NOMO-1 treated with dmso at 0.1 percent for 144 hours (cell line): Measurements from ENCODE around the gene TECPR1.

Experiments
- DNase-seq: peaks from one replicate; lab custom pipeline; 2025; ENCODE audit not compliant: unreplicated experiment; lab: John Stamatoyannopoulos, UW

TECPR1 gene

DNA sequence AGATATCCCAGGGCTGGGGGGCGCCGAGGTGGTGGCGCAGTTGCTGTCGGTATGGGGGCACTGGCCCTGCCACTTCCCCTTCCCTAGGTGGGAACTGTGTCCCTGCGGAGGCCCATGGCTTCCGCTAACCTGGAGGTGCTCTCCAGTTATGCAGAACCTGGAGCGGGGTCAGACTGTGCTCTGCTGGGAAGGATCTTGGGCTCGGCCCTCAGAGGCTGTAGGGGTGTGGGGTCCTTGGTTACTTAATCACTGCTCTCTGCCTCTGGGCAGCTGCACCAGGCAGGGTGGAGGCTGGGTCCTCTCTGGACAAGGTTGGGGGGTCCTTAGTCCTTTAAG is 31.8 kb upstream of the TECPR1 start:
- DNase-seq = no peak

- peak; percentile 97 for DNase-seq
These were observed 31.3 kb upstream of the TECPR1 start for GRCh38 chr7:98283127-98283886.

GRCh38 chr7:98282703-98283102 is 30.7 kb upstream of the TECPR1 start:
- DNase-seq = no peak

DNA sequence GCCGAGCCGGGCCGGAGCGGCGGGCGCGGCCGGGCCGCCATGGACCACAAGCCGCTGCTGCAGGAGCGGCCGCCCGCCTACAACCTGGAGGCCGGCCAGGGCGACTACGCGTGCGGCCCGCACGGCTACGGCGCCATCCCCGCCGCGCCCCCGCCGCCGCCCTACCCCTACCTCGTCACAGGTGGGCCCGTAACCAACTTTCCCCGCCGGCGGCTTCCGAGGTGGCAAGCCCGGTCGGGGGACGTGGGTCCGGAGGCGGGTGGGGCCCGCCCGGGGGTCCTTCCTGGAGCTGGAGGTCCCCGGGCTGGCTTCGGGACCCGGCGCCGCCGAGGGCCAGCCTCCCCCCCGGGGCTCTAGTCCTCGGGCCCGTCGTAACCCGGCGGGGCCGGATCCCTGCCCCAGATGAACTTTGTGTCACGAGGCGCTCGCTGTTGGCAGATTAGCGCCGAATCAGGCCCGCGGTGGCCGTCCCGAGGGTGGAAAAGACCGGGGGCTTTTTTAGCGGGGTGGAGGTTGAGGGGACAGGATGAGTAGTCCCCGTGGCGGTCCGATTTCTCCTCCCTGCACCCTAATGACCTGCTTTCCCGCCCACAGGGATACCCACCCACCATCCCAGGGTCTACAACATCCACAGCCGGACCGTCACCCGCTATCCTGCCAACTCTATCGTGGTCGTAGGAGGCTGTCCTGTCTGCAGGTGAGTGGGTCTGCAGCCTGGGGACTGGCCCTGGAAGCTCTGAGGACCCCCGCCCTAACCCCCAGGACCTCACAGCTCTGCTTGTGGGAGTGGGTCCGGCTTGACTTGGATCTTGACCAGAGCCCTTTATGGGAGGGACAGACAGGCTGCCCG is 29.9 kb upstream of the TECPR1 start:
- no peak for DNase-seq

DNA sequence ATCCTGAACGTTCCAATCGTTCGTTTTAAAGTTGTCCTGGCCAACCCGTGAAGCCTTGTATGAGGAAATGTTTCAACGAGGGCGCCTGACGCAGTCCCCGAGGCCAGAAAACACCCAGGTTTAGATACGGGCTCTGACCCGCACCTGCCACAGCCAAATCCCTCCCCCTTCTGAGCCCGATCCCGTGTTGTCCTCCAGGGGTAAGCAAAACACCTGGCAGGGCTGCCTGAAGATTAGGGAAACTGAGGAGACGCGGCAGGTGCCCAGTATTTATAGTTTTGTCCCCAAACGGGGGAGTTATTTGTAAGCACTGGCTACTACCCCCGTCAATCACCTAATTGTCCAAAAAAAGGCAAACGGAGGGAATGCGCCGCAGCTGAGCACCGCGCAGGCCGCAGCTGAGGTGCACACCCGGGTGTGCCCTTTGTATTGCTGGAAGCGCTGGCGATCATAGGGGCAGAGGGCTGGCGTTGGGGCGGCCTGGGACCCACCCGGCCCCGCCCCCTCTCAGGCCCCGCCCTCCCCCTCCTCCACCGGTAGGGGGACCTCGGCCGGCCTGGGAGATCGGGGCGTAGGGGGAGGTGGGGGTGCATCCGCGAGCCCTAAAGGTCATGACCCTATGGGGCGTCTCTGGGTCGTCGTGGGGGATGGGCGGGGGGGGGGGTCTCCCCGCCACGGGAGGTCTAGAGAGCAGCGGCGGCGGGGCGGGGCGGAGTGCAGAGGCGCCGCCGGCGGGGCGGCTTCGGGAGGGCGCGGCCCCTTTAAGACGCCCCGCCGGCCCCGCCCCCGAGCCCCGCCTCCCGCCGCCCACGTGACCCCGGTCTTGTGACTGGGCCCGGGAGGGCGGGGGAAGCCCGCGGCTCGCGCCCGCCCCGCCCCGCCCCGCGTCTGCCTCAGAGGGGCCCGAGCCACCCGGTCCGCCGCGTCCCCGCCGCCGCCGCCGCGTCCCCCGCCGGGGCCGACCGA is 29.0 kb upstream of the TECPR1 start, which contains the start of gene BRI3:
TSS of gene BRI3 (plus strand) at position 896 of the 966 bp plus-strand sequence. CDS start 110 bp downstream, outside the sequence.
- DNase-seq = peak; percentile 94

DNA sequence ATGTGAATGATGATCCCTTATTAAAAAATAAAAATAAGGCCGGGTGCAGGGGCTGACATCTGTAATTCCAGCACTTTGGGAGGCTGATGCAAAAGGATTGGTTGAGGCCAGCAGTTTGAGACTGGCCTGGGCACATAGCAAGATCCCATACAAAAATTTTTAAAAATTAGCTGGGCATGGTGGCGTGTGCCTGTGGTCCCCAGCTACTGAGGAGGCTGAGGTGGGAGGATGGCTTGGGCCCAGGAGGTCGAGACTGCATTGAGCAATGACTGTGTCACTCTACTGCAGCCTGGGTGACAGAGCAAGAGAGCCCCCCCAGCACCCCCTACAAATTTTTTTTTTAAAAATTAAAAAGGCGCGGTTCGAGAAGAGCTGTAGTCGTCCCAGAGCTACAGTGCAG is 28.3 kb upstream of the TECPR1 start:
- DNase-seq = no peak

- no peak for DNase-seq
These were observed 26.9 kb upstream of the TECPR1 start for GRCh38 chr7:98278936-98279335.

- no peak for DNase-seq
These were observed 26.4 kb upstream of the TECPR1 start for GRCh38 chr7:98278408-98278807.

GRCh38 chr7:98276241-98276761 is 24.3 kb upstream of the TECPR1 start:
- peak; percentile 53 for DNase-seq

GRCh38 chr7:98267303-98267702 is 15.3 kb upstream of the TECPR1 start:
- DNase-seq = no peak

DNA sequence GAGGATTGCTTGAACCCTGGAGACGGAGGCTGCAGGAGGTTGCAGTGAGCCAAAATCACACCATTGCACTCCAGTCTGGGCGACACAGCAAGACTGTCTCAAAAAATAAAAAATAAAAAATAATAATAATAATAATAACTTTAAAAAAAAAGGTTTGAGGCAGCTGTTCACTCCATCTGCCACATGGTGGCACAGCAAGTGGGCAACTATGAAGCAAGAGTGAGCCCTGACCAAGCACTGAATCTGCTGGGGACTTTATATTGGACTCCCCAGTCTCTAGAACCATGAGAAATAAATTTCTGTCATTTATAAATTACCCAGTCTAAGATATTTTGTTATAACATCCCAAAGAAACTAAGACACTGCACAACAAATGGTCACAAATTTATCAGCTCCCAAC is 14.8 kb upstream of the TECPR1 start:
- no peak for DNase-seq

DNA sequence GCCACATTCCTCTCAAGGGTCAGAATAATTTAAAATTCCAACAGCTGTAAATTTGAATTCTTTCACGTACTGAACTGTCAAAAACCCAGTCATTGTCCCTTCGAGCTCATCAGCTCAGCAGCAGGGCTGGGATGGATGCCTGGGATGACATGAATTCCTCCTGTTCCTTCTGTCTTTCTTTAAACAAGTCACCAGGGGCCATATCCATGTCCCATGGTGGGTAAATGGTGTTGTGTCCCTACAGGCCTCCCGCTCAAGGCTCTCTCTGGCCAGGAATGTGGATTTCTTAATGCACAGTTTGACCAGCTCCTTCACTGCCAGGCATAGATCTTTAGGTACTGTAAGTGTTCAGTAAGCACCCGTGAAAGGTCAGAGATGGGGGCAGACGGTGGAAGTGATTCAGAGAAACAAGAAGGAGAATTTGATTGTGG is 13.8 kb upstream of the TECPR1 start:
- no peak for DNase-seq

DNA sequence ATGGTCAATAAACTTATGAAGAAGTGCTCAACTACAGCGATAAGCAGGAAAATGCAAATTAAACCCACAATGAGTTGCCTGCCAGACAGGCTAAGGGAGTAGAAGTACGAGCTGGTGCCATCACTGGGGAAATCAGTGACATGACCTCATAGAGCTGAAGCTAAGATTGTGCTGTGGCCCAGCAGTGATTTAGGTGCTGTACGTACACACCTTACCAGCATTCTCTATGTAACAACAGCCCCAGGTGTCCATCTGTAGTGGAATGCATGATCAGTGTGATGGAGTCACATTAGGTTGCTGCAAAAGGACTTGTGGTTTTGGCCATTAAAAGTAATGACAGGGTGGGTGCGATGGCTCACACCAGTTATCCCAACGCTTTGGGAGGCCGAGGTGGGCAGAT is 5.7 kb upstream of the TECPR1 start:
- no peak for DNase-seq

- DNase-seq = no peak
These were observed 4.4 kb upstream of the TECPR1 start for GRCh38 chr7:98256431-98256830.

- no peak for DNase-seq
These were observed 3.0 kb upstream of the TECPR1 start for GRCh38 chr7:98254951-98255610.

DNA sequence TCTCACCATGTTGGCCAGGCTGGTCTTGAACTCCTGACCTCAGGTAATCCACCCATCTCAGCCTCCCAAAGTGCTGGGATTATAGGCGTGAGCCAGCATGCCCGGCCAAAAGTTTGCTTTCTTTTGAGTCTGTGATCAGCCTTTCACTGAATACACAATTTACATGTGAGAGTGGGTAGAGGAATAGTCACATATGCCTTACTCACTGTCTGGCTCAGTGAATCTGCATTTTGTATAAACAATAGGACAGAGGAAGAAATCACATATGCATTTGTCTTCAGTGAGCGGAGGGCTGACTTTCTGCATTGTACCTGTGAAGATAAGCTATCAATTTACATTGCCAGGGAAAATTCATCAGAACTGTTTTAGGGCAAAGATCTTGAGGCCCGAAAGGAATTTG is 2.5 kb upstream of the TECPR1 start:
- no peak for DNase-seq

- DNase-seq = no peak
These were observed 508 bp upstream of the TECPR1 start for GRCh38 chr7:98252425-98253054.

- no peak for DNase-seq
These were observed 816 bp downstream of the TECPR1 start for GRCh38 chr7:98251231-98251600.

GRCh38 chr7:98250789-98251188 is 1.2 kb downstream of the TECPR1 start:
- DNase-seq = no peak

DNA sequence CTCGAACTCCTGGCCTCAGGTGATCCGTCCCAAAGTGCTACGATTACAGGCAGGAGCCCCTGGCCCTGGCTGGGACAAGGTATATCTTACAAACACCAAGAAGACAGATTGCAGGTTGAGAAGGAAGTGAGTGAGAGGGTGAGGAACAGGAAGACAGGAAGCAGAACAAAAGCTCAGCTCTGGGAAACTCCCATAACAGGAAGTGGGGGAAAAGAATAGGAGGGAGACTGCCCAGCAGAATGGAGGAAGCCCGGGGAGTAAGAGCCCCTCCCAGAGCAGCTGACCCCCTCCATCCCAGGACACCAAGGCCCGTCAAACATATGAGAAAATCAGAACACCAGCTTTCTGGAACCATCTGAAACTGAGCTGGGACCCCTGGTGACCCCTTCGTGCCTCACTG is 2.9 kb downstream of the TECPR1 start:
- no peak for DNase-seq
